Neutrophil (primary cell): ENCODE measurements around the gene ABLIM3.

Source experiments
- H3K27ac ChIP-seq: fragments of 200-600 bp; sonication (generic); 2 replicates; pipeline ENCODE4 v1.5.1; 2016; ENCODE audit warnings: mild to moderate bottlenecking, moderate library complexity
- H3K27me3 ChIP-seq: fragments of 200-600 bp; sonication (generic); 2 replicates; pipeline ENCODE4 v1.6.0; 2016; ENCODE audit warnings: mild to moderate bottlenecking
- H3K36me3 ChIP-seq: fragments of 200-600 bp; sonication (generic); 2 replicates; pipeline ENCODE4 v1.5.1; 2017
- H3K4me1 ChIP-seq, 2 experiments: fragments of 200-600 bp in 1 of 2; sonication (generic) in 1 of 2; 1 replicate in 1 of 2; 2 replicates in 1 of 2; pipeline versions ENCODE4 v1.5.1 to v1.6.1; 2013 to 2016; ENCODE audit warnings: low read depth in 1 of 2, low read length in 1 of 2, mild to moderate bottlenecking in 1 of 2, moderate library complexity in 1 of 2; ENCODE audit not compliant: control insufficient read depth in 1 of 2, insufficient read depth in 1 of 2
- H3K4me3 ChIP-seq, 2 experiments: fragments of 200-600 bp in 1 of 2; sonication (generic) in 1 of 2; 1 replicate in 1 of 2; 2 replicates in 1 of 2; pipeline ENCODE4 v1.5.1; 2013 to 2016; ENCODE audit warnings: low read depth in 1 of 2, low read length in 1 of 2, mild to moderate bottlenecking in 1 of 2, moderate library complexity in 1 of 2
- H3K9me3 ChIP-seq: fragments of 200-600 bp; sonication (generic); 2 replicates; pipeline ENCODE4 v1.5.1; 2016
- CTCF ChIP-seq: fragments of 200-600 bp; sonication (generic); IDR thresholded peaks from 2 replicates; pipeline ENCODE4 v1.5.1; 2016; ENCODE audit warnings: antibody characterized with exemption

The ABLIM3 gene

GRCh38 chr5:149210225-149210624 is 68.9 kb downstream of the ABLIM3 start:
- no peaks in the 10 kb centered on the region for H3K4me1 ChIP-seq
- H3K36me3 ChIP-seq, result no peaks in the 10 kb centered on the region
- no peak overlapping the region for H3K4me3 ChIP-seq
- TF ChIP-seq CTCF, result no peak
- H3K27me3 ChIP-seq, result no peaks in the 10 kb centered on the region
- H3K9me3 ChIP-seq, result no peaks in the 10 kb centered on the region
- H3K27ac ChIP-seq, result no peak overlapping the region

- no peak for TF ChIP-seq CTCF
- Histone ChIP-seq H3K4me3 (no peak overlapping the region), H3K36me3 (no peaks in the 10 kb centered on the region), H3K4me1 (no peaks in the 10 kb centered on the region), H3K27me3 (no peaks in the 10 kb centered on the region), H3K27ac (no peak overlapping the region), H3K9me3 (no peaks in the 10 kb centered on the region)
Observed at GRCh38 chr5:149210968-149211490, 69.7 kb downstream of the ABLIM3 start.

- no peaks in the 10 kb centered on the region for H3K36me3 ChIP-seq
- H3K27me3 ChIP-seq, result no peaks in the 10 kb centered on the region
- H3K4me1 ChIP-seq, result no peaks in the 10 kb centered on the region
- no peaks in the 10 kb centered on the region for H3K9me3 ChIP-seq
- H3K27ac ChIP-seq, result no peak overlapping the region
- no peak for TF ChIP-seq CTCF
- no peak overlapping the region for H3K4me3 ChIP-seq
Observed at GRCh38 chr5:149211566-149211965, 70.3 kb downstream of the ABLIM3 start.

GRCh38 chr5:149212198-149212951 is 71.1 kb downstream of the ABLIM3 start:
- Histone ChIP-seq H3K27me3 (no peaks in the 10 kb centered on the region), H3K27ac (no peak overlapping the region), H3K9me3 (no peaks in the 10 kb centered on the region), H3K36me3 (no peaks in the 10 kb centered on the region), H3K4me1 (no peaks in the 10 kb centered on the region), H3K4me3 (no peak overlapping the region)
- no peak for TF ChIP-seq CTCF

- H3K4me1 ChIP-seq, result no peaks in the 10 kb centered on the region
- no peaks in the 10 kb centered on the region for H3K27me3 ChIP-seq
- H3K27ac ChIP-seq, result no peak overlapping the region
- H3K4me3 ChIP-seq, result no peak overlapping the region
- TF ChIP-seq CTCF, result no peak
- no peaks in the 10 kb centered on the region for H3K9me3 ChIP-seq
- no peaks in the 10 kb centered on the region for H3K36me3 ChIP-seq
Observed at GRCh38 chr5:149213264-149213880, 72.1 kb downstream of the ABLIM3 start.
